Endothelial cell of umbilical vein (primary cell): ENCODE measurements around the gene CEACAM4. TPM values are rescaled to one million over a fixed set of nuclear protein-coding genes. Genes with fewer than 3 reads are reported as not detected.

Experiments used
- BruUV-seq: library from RNA; stranded (reverse); fragments of 400-500 nt; replicated peaks from 2 replicates; lab custom pipeline; 2021; lab: Mats Ljungman, UMichigan
- CTCF ChIA-PET: fragments of 300-600, 350-600 bp; sonication (Branson Sonifier 250); formaldehyde crosslinking; loops from one replicate; lab custom pipeline; 2021; ENCODE audit warnings: antibody characterized with exemption, inconsistent platforms; lab: Charles Lee
- POLR2A ChIA-PET: fragments of 300-600, 350-600 bp; sonication (Branson Sonifier 250); formaldehyde crosslinking; loops from one replicate; lab custom pipeline; 2021; ENCODE audit warnings: antibody characterized with exemption, inconsistent platforms; lab: Charles Lee
- DNase-seq: peaks from one replicate; pipeline ENCODE4 v3.0.0-alpha.2; 2011; ENCODE audit warnings: low read depth, low spot score
- FAIRE-seq: peaks from 2 replicates; lab custom pipeline; 2011; peaks lifted over from hg19 to GRCh38; lab: Jason Lieb, UNC
- H2AFZ ChIP-seq: 2 replicates; pipeline ENCODE4 v1.6.0; 2012; ENCODE audit warnings: low read depth, low read length, control low read depth, inconsistent platforms
- H3K27ac ChIP-seq: 2 replicates; pipeline ENCODE4 v1.5.1; 2011; ENCODE audit warnings: low read depth, mild to moderate bottlenecking, control low read depth, low read length, moderate library complexity; ENCODE audit not compliant: insufficient read depth
- H3K27me3 ChIP-seq, 2 experiments: 2 replicates each; pipeline versions ENCODE4 v1.6.0 to v1.6.1; 2011; ENCODE audit warnings: low read length in 2 of 2, mixed read lengths in 1 of 2; ENCODE audit not compliant: control insufficient read depth in 2 of 2, insufficient read depth in 2 of 2
- H3K36me3 ChIP-seq, 2 experiments: 2 replicates in 1 of 2; 3 replicates in 1 of 2; pipeline ENCODE4 v1.5.1; 2011; ENCODE audit warnings: low read length in 2 of 2, mild to moderate bottlenecking in 1 of 2, moderate library complexity in 1 of 2; ENCODE audit not compliant: control insufficient read depth in 2 of 2, insufficient read depth in 2 of 2; ENCODE audit errors: extremely low read depth in 1 of 2
- H3K4me1 ChIP-seq: 3 replicates; pipeline ENCODE4 v1.5.1; 2011; ENCODE audit warnings: mild to moderate bottlenecking, low read length; ENCODE audit not compliant: control insufficient read depth, insufficient read depth; ENCODE audit errors: extremely low read depth
- H3K4me2 ChIP-seq: 2 replicates; pipeline ENCODE4 v1.6.1; 2011; ENCODE audit warnings: low read length, control low read depth, mixed read lengths; ENCODE audit not compliant: insufficient read depth
- H3K4me3 ChIP-seq, 3 experiments: fragments of 200-600 bp in 1 of 3; sonication (generic), shearing (Covaris generic) in 1 of 3; replicated peaks in 1 of 3; 2 replicates each; pipeline ENCODE4 v1.5.1; 2011 to 2016; ENCODE audit warnings: control low read depth in 3 of 3, low read length in 3 of 3, mild to moderate bottlenecking in 2 of 3, inconsistent platforms in 1 of 3, low read depth in 1 of 3, moderate library complexity in 1 of 3; ENCODE audit not compliant: insufficient read depth in 1 of 3
- H3K79me2 ChIP-seq: 2 replicates; pipeline ENCODE4 v1.6.0; 2012; ENCODE audit warnings: low read length, inconsistent platforms; ENCODE audit not compliant: control insufficient read depth, insufficient read depth
- H3K9ac ChIP-seq: replicated peaks from 2 replicates; pipeline ENCODE3; 2011; ENCODE audit warnings: low read length, control low read depth; ENCODE audit not compliant: insufficient read depth; ENCODE audit errors: extremely low read depth
- H3K9me1 ChIP-seq: replicated peaks from 3 replicates; pipeline ENCODE4 v1.6.0; 2011; ENCODE audit warnings: mild to moderate bottlenecking, low read length; ENCODE audit not compliant: control insufficient read depth, insufficient read depth; ENCODE audit errors: extremely low read depth
- H3K9me3 ChIP-seq: replicated peaks from 2 replicates; pipeline ENCODE4 v1.5.1; 2012; ENCODE audit warnings: low read length, inconsistent platforms; ENCODE audit not compliant: control insufficient read depth, insufficient read depth
- H4K20me1 ChIP-seq: replicated peaks from 2 replicates; pipeline ENCODE3; 2011; ENCODE audit warnings: mild to moderate bottlenecking, low read length; ENCODE audit not compliant: control insufficient read depth, insufficient read depth; ENCODE audit errors: extremely low read depth
- CTCF ChIP-seq, 2 donors: IDR thresholded peaks; 1 replicate in 1 of 2; 2 replicates in 1 of 2; pipeline ENCODE4 v1.5.1; 2011; ENCODE audit warnings: low read length in 2 of 2, mild to moderate bottlenecking in 2 of 2, moderate library complexity in 2 of 2, control low read depth in 1 of 2, inconsistent platforms in 1 of 2, low read depth in 1 of 2; ENCODE audit not compliant: insufficient read depth in 1 of 2; ENCODE audit errors: extremely low read depth in 1 of 2
- EZH2 ChIP-seq: IDR thresholded peaks from 2 replicates; pipeline ENCODE4 v1.6.1; 2012; ENCODE audit warnings: borderline replicate concordance, low read depth, mild to moderate bottlenecking, moderate library complexity, low read length, inconsistent platforms; ENCODE audit not compliant: severe bottlenecking
- FOS ChIP-seq: IDR thresholded peaks from 2 replicates; pipeline ENCODE4 v1.6.1; 2011; ENCODE audit warnings: mild to moderate bottlenecking, low read length, moderate library complexity, borderline replicate concordance; ENCODE audit not compliant: insufficient read depth
- GATA2 ChIP-seq: IDR thresholded peaks from 2 replicates; pipeline ENCODE4 v1.7.0; 2011; ENCODE audit warnings: low read depth, mild to moderate bottlenecking, moderate library complexity, mixed read lengths, low read length; ENCODE audit not compliant: insufficient read length, insufficient read depth
- JUN ChIP-seq: IDR thresholded peaks from 2 replicates; pipeline ENCODE4 v1.6.1; 2011; ENCODE audit warnings: borderline replicate concordance, low read depth; ENCODE audit not compliant: insufficient read length, insufficient read depth
- MAX ChIP-seq: IDR thresholded peaks from 2 replicates; pipeline ENCODE4 v1.6.1; 2011; ENCODE audit not compliant: insufficient read depth, insufficient read length
- MYC ChIP-seq: IDR thresholded peaks from one replicate; pipeline ENCODE4 v1.6.1; 2011; ENCODE audit warnings: mild to moderate bottlenecking, low read depth, low read length
- POLR2A ChIP-seq: IDR thresholded peaks from 2 replicates; pipeline ENCODE4 v1.6.1; 2012; ENCODE audit warnings: low read depth, mild to moderate bottlenecking, control low read depth, low read length
- POLR2AphosphoS5 ChIP-seq: IDR thresholded peaks from 2 replicates; pipeline ENCODE4 v1.6.1; 2012; ENCODE audit warnings: low read depth, mild to moderate bottlenecking, control low read depth, low read length, moderate library complexity; ENCODE audit not compliant: insufficient read depth
- dilution Hi-C: fragments of 300-500 bp; cut with MboI; formaldehyde crosslinking; loops from one replicate; pipeline ENCODE4 v1.15.0; 2019; ENCODE audit warnings: low sequenced_read_pairs; ENCODE audit not compliant: extremely low pct_ligation_motif_present
- intact Hi-C: fragments of 100-400 bp; cut with micrococcal nuclease; formaldehyde crosslinking; loops from one replicate; pipeline ENCODE4 v1.10.0; 2022
- polyA plus RNA-seq, 4 experiments: library from polyadenylated mRNA; depleted of rRNA in 3 of 4; stranded (reverse) in 3 of 4; unstranded in 1 of 4; fragments of >200 nt; gene quantifications; 2 replicates each; pipeline versions ENCODE4 v1.2.1 to v1.2.3, GENCODE V29; 2011 to 2012; ENCODE audit warnings: missing spikeins in 1 of 4
- total RNA-seq: library from RNA; stranded (reverse); gene quantifications from 2 replicates; pipeline ENCODE4 v1.2.3, GENCODE V29; 2021

Gene CEACAM4
- total and polyA plus RNA-seq, 2 donors (not counting 3 experiments of a cell fraction or from before 2014, with no cell fraction given), result not detected

- Histone ChIP-seq H2AFZ (no peak overlapping the region), H3K9me1 (no peaks in the 10 kb centered on the region), H3K27me3 (peaks cover 11 to 14% of the 10 kb centered on the region in 2 experiments), H3K4me1 (peaks cover 5% of the 10 kb centered on the region), H3K9me3 (no peaks in the 10 kb centered on the region), H3K4me2 (no peak overlapping the region), H4K20me1 (no peaks in the 10 kb centered on the region), H3K27ac (no peak overlapping the region), H3K4me3 (no peak overlapping the region), H3K79me2 (no peaks in the 10 kb centered on the region), H3K9ac (no peak overlapping the region), H3K36me3 (no peaks in the 10 kb centered on the region)
- FAIRE-seq (no peak), DNase-seq (no peak)
- ChIA-PET CTCF (interaction anchor here (1.1 to 1.5 kb wide), 3 partner anchors 28 to 150 kb away, joined by 3 to 4 read pairs (median 3); no protein-coding TSS in a partner anchor), POLR2A (no interaction called here)
- dilution Hi-C loops (no loop called here), intact Hi-C loops (no loop called here)
- BruUV-seq, result no TSS peak
- no peak for TF ChIP-seq MAX
Observed at GRCh38 chr19:41599175-41599966, 27.5 kb downstream of the CEACAM4 start.

GRCh38 chr19:41597600-41598041, 29.3 kb downstream of the CEACAM4 start:
- dilution Hi-C loops, result no loop called here
- POLR2A ChIA-PET, result no interaction called here
- Histone ChIP-seq H3K4me2 (no peak overlapping the region), H3K4me3 (no peak overlapping the region), H3K36me3 (no peaks in the 10 kb centered on the region), H3K79me2 (no peaks in the 10 kb centered on the region), H3K27ac (no peak overlapping the region), H3K9me1 (no peaks in the 10 kb centered on the region), H4K20me1 (no peaks in the 10 kb centered on the region), H3K9ac (no peak overlapping the region), H3K4me1 (peaks cover 5% of the 10 kb centered on the region), H3K27me3 (peaks cover 8 to 18% of the 10 kb centered on the region in 2 experiments), H2AFZ (no peak overlapping the region), H3K9me3 (no peaks in the 10 kb centered on the region)
- intact Hi-C loops, result no loop called here
- peak; percentile 89 for FAIRE-seq
- TF ChIP-seq FOS (no peak), MAX (no peak), GATA2 (no peak), MYC (no peak), EZH2 (no peak), CTCF (IDR thresholded peaks at IDR 0.05; ENCODE audit: extremely low read depth in 1 of 2, insufficient read depth in 1 of 2, low read depth in 1 of 2, low read length in 2 of 2) (peak; percentile 85 to 89), POLR2AphosphoS5 (no peak), JUN (no peak), POLR2A (no peak)
- peak; percentile 70 for DNase-seq
- CTCF ChIA-PET, result interaction anchor here (0.6 to 1.8 kb wide), 18 partner anchors 9 to 157 kb away, joined by 3 to 11 read pairs (median 4); no protein-coding TSS in a partner anchor
- no TSS peak for BruUV-seq
